ENCODE results near the gene FBXO30.

DNA sequence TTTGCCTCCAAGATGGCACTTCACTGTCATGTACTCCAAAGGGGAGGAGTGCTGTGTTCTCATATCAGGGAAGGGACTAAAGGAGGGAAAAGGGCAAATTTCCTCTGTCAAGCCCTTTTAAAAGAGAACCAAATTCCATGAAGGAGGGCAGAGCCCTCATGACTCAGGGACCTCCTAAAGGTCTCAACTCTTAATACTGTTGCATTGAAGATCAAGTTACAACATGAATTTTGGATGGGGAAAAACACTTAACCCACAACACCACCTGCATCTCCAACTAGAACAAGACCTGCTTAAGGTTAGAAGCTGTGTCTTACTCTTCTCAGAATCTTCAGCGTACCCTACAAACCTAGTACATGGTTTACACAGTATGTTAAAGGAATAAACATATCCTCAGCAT, 23.7 kb upstream of the FBXO30 start:
- TF ChIP-seq ZNF701 (tag by site-specific recombination; IDR thresholded peaks at IDR 0.05) (no peak), ZNF132 (tag by site-specific recombination; IDR thresholded peaks at IDR 0.05; ENCODE audit: borderline replicate concordance) (no peak), ELK4 (IDR thresholded peaks at IDR 0.05; ENCODE audit: borderline replicate concordance, low read depth, low read length) (no peak), ZNF23 (tag by site-specific recombination; IDR thresholded peaks at IDR 0.05; ENCODE audit: borderline replicate concordance) (no peak), BCL11A (tag by site-specific recombination; IDR thresholded peaks at IDR 0.05; ENCODE audit: low read depth) (no peak), ZNF473 (tag by site-specific recombination; IDR thresholded peaks at IDR 0.05) (no peak)
- TF ChIP-seq, protein P1, sequence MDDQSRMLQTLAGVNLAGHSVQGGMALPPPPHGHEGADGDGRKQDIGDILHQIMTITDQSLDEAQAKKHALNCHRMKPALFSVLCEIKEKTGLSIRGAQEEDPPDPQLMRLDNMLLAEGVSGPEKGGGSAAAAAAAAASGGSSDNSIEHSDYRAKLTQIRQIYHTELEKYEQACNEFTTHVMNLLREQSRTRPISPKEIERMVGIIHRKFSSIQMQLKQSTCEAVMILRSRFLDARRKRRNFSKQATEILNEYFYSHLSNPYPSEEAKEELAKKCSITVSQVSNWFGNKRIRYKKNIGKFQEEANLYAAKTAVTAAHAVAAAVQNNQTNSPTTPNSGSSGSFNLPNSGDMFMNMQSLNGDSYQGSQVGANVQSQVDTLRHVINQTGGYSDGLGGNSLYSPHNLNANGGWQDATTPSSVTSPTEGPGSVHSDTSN (CRISPR knock-in tag; IDR thresholded peaks at IDR 0.05), result no peak
- TF ChIP-seq, protein P2, sequence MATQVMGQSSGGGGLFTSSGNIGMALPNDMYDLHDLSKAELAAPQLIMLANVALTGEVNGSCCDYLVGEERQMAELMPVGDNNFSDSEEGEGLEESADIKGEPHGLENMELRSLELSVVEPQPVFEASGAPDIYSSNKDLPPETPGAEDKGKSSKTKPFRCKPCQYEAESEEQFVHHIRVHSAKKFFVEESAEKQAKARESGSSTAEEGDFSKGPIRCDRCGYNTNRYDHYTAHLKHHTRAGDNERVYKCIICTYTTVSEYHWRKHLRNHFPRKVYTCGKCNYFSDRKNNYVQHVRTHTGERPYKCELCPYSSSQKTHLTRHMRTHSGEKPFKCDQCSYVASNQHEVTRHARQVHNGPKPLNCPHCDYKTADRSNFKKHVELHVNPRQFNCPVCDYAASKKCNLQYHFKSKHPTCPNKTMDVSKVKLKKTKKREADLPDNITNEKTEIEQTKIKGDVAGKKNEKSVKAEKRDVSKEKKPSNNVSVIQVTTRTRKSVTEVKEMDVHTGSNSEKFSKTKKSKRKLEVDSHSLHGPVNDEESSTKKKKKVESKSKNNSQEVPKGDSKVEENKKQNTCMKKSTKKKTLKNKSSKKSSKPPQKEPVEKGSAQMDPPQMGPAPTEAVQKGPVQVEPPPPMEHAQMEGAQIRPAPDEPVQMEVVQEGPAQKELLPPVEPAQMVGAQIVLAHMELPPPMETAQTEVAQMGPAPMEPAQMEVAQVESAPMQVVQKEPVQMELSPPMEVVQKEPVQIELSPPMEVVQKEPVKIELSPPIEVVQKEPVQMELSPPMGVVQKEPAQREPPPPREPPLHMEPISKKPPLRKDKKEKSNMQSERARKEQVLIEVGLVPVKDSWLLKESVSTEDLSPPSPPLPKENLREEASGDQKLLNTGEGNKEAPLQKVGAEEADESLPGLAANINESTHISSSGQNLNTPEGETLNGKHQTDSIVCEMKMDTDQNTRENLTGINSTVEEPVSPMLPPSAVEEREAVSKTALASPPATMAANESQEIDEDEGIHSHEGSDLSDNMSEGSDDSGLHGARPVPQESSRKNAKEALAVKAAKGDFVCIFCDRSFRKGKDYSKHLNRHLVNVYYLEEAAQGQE (tag by site-specific recombination; IDR thresholded peaks at IDR 0.05), result no peak

Data from HEK293 (cell line).